Cardiac fibroblast (primary cell): ENCODE results near the gene LRBA.

Source experiments
- DNase-seq, 2 donors: peaks; one replicate each; pipeline versions ENCODE4 v3.0.0 to v3.0.0-alpha.2; 2010; ENCODE audit warnings: low read depth in 2 of 2
- H3K4me3 ChIP-seq, 2 donors: replicated peaks in 1 of 2; 1 replicate in 1 of 2; 2 replicates in 1 of 2; pipeline ENCODE4 v1.5.1; 2011; ENCODE audit warnings: low read depth in 2 of 2, low read length in 2 of 2, mild to moderate bottlenecking in 2 of 2, moderate library complexity in 1 of 2
- CTCF ChIP-seq: IDR thresholded peaks from one replicate; pipeline ENCODE4 v1.5.1; 2011; ENCODE audit warnings: low read depth, mild to moderate bottlenecking, low read length, inconsistent platforms

LRBA gene

GRCh38 chr4:150217808-150218207 lies 797.3 kb downstream of the LRBA start:
- H3K4me3 ChIP-seq, result no peak overlapping the region
- no peak for TF ChIP-seq CTCF
- DNase-seq, result no peak

GRCh38 chr4:150217192-150217591 lies 797.9 kb downstream of the LRBA start:
- TF ChIP-seq CTCF, result peak; percentile 39

GRCh38 chr4:150216726-150217125 lies 798.4 kb downstream of the LRBA start:
- no peak overlapping the region for H3K4me3 ChIP-seq
- no peak for DNase-seq
- no peak for TF ChIP-seq CTCF

More at GRCh38 chr4:150217192-150217591, 797.9 kb downstream of the LRBA start:
- DNase-seq, result peak; percentile 76 to 84
- no peak overlapping the region for H3K4me3 ChIP-seq

GRCh38 chr4:150215601-150216000 lies 799.5 kb downstream of the LRBA start:
- DNase-seq, result no peak
- no peak overlapping the region for H3K4me3 ChIP-seq
- no peak for TF ChIP-seq CTCF
